Endothelial cell of umbilical vein (primary cell): ENCODE measurements around the gene IFITM5. TPM values are rescaled to one million over a fixed set of nuclear protein-coding genes. Genes with fewer than 3 reads are reported as not detected.

Experiments used
- BruUV-seq: library from RNA; stranded (reverse); fragments of 400-500 nt; replicated peaks from 2 replicates; lab custom pipeline; 2021; lab: Mats Ljungman, UMichigan
- CTCF ChIA-PET: fragments of 300-600, 350-600 bp; sonication (Branson Sonifier 250); formaldehyde crosslinking; loops from one replicate; lab custom pipeline; 2021; ENCODE audit warnings: antibody characterized with exemption, inconsistent platforms; lab: Charles Lee
- POLR2A ChIA-PET: fragments of 300-600, 350-600 bp; sonication (Branson Sonifier 250); formaldehyde crosslinking; loops from one replicate; lab custom pipeline; 2021; ENCODE audit warnings: antibody characterized with exemption, inconsistent platforms; lab: Charles Lee
- DNase-seq: peaks from one replicate; pipeline ENCODE4 v3.0.0-alpha.2; 2011; ENCODE audit warnings: low read depth, low spot score
- FAIRE-seq: peaks from 2 replicates; lab custom pipeline; 2011; peaks lifted over from hg19 to GRCh38; lab: Jason Lieb, UNC
- H2AFZ ChIP-seq: 2 replicates; pipeline ENCODE4 v1.6.0; 2012; ENCODE audit warnings: low read depth, low read length, control low read depth, inconsistent platforms
- H3K27ac ChIP-seq: 2 replicates; pipeline ENCODE4 v1.5.1; 2011; ENCODE audit warnings: low read depth, mild to moderate bottlenecking, control low read depth, low read length, moderate library complexity; ENCODE audit not compliant: insufficient read depth
- H3K27me3 ChIP-seq, 2 experiments: 2 replicates each; pipeline versions ENCODE4 v1.6.0 to v1.6.1; 2011; ENCODE audit warnings: low read length in 2 of 2, mixed read lengths in 1 of 2; ENCODE audit not compliant: control insufficient read depth in 2 of 2, insufficient read depth in 2 of 2
- H3K36me3 ChIP-seq, 2 experiments: 2 replicates in 1 of 2; 3 replicates in 1 of 2; pipeline ENCODE4 v1.5.1; 2011; ENCODE audit warnings: low read length in 2 of 2, mild to moderate bottlenecking in 1 of 2, moderate library complexity in 1 of 2; ENCODE audit not compliant: control insufficient read depth in 2 of 2, insufficient read depth in 2 of 2; ENCODE audit errors: extremely low read depth in 1 of 2
- H3K4me1 ChIP-seq: 3 replicates; pipeline ENCODE4 v1.5.1; 2011; ENCODE audit warnings: mild to moderate bottlenecking, low read length; ENCODE audit not compliant: control insufficient read depth, insufficient read depth; ENCODE audit errors: extremely low read depth
- H3K4me2 ChIP-seq: 2 replicates; pipeline ENCODE4 v1.6.1; 2011; ENCODE audit warnings: low read length, control low read depth, mixed read lengths; ENCODE audit not compliant: insufficient read depth
- H3K4me3 ChIP-seq, 3 experiments: fragments of 200-600 bp in 1 of 3; sonication (generic), shearing (Covaris generic) in 1 of 3; replicated peaks in 1 of 3; 2 replicates each; pipeline ENCODE4 v1.5.1; 2011 to 2016; ENCODE audit warnings: control low read depth in 3 of 3, low read length in 3 of 3, mild to moderate bottlenecking in 2 of 3, inconsistent platforms in 1 of 3, low read depth in 1 of 3, moderate library complexity in 1 of 3; ENCODE audit not compliant: insufficient read depth in 1 of 3
- H3K79me2 ChIP-seq: 2 replicates; pipeline ENCODE4 v1.6.0; 2012; ENCODE audit warnings: low read length, inconsistent platforms; ENCODE audit not compliant: control insufficient read depth, insufficient read depth
- H3K9ac ChIP-seq: replicated peaks from 2 replicates; pipeline ENCODE3; 2011; ENCODE audit warnings: low read length, control low read depth; ENCODE audit not compliant: insufficient read depth; ENCODE audit errors: extremely low read depth
- H3K9me1 ChIP-seq: replicated peaks from 3 replicates; pipeline ENCODE4 v1.6.0; 2011; ENCODE audit warnings: mild to moderate bottlenecking, low read length; ENCODE audit not compliant: control insufficient read depth, insufficient read depth; ENCODE audit errors: extremely low read depth
- H3K9me3 ChIP-seq: replicated peaks from 2 replicates; pipeline ENCODE4 v1.5.1; 2012; ENCODE audit warnings: low read length, inconsistent platforms; ENCODE audit not compliant: control insufficient read depth, insufficient read depth
- H4K20me1 ChIP-seq: replicated peaks from 2 replicates; pipeline ENCODE3; 2011; ENCODE audit warnings: mild to moderate bottlenecking, low read length; ENCODE audit not compliant: control insufficient read depth, insufficient read depth; ENCODE audit errors: extremely low read depth
- EZH2 ChIP-seq: IDR thresholded peaks from 2 replicates; pipeline ENCODE4 v1.6.1; 2012; ENCODE audit warnings: borderline replicate concordance, low read depth, mild to moderate bottlenecking, moderate library complexity, low read length, inconsistent platforms; ENCODE audit not compliant: severe bottlenecking
- FOS ChIP-seq: IDR thresholded peaks from 2 replicates; pipeline ENCODE4 v1.6.1; 2011; ENCODE audit warnings: mild to moderate bottlenecking, low read length, moderate library complexity, borderline replicate concordance; ENCODE audit not compliant: insufficient read depth
- GATA2 ChIP-seq: IDR thresholded peaks from 2 replicates; pipeline ENCODE4 v1.7.0; 2011; ENCODE audit warnings: low read depth, mild to moderate bottlenecking, moderate library complexity, mixed read lengths, low read length; ENCODE audit not compliant: insufficient read length, insufficient read depth
- MYC ChIP-seq: IDR thresholded peaks from one replicate; pipeline ENCODE4 v1.6.1; 2011; ENCODE audit warnings: mild to moderate bottlenecking, low read depth, low read length
- POLR2A ChIP-seq: IDR thresholded peaks from 2 replicates; pipeline ENCODE4 v1.6.1; 2012; ENCODE audit warnings: low read depth, mild to moderate bottlenecking, control low read depth, low read length
- POLR2AphosphoS5 ChIP-seq: IDR thresholded peaks from 2 replicates; pipeline ENCODE4 v1.6.1; 2012; ENCODE audit warnings: low read depth, mild to moderate bottlenecking, control low read depth, low read length, moderate library complexity; ENCODE audit not compliant: insufficient read depth
- dilution Hi-C: fragments of 300-500 bp; cut with MboI; formaldehyde crosslinking; loops from one replicate; pipeline ENCODE4 v1.15.0; 2019; ENCODE audit warnings: low sequenced_read_pairs; ENCODE audit not compliant: extremely low pct_ligation_motif_present
- intact Hi-C: fragments of 100-400 bp; cut with micrococcal nuclease; formaldehyde crosslinking; loops from one replicate; pipeline ENCODE4 v1.10.0; 2022
- polyA plus RNA-seq, 4 experiments: library from polyadenylated mRNA; depleted of rRNA in 3 of 4; stranded (reverse) in 3 of 4; unstranded in 1 of 4; fragments of >200 nt; gene quantifications; 2 replicates each; pipeline versions ENCODE4 v1.2.1 to v1.2.3, GENCODE V29; 2011 to 2012; ENCODE audit warnings: missing spikeins in 1 of 4
- total RNA-seq: library from RNA; stranded (reverse); gene quantifications from 2 replicates; pipeline ENCODE4 v1.2.3, GENCODE V29; 2021
- TF ChIP-seq, protein P1 (sequence below): IDR thresholded peaks from 2 replicates; pipeline ENCODE4 v1.6.1; 2011; ENCODE audit not compliant: insufficient read depth, insufficient read length
- TF ChIP-seq, protein P2 (sequence below), 2 donors: IDR thresholded peaks; 1 replicate in 1 of 2; 2 replicates in 1 of 2; pipeline ENCODE4 v1.5.1; 2011; ENCODE audit warnings: low read length in 2 of 2, mild to moderate bottlenecking in 2 of 2, moderate library complexity in 2 of 2, control low read depth in 1 of 2, inconsistent platforms in 1 of 2, low read depth in 1 of 2; ENCODE audit not compliant: insufficient read depth in 1 of 2; ENCODE audit errors: extremely low read depth in 1 of 2

Gene IFITM5
- total and polyA plus RNA-seq, 2 donors (not counting 3 experiments of a cell fraction or from before 2014, with no cell fraction given) = not detected

DNA sequence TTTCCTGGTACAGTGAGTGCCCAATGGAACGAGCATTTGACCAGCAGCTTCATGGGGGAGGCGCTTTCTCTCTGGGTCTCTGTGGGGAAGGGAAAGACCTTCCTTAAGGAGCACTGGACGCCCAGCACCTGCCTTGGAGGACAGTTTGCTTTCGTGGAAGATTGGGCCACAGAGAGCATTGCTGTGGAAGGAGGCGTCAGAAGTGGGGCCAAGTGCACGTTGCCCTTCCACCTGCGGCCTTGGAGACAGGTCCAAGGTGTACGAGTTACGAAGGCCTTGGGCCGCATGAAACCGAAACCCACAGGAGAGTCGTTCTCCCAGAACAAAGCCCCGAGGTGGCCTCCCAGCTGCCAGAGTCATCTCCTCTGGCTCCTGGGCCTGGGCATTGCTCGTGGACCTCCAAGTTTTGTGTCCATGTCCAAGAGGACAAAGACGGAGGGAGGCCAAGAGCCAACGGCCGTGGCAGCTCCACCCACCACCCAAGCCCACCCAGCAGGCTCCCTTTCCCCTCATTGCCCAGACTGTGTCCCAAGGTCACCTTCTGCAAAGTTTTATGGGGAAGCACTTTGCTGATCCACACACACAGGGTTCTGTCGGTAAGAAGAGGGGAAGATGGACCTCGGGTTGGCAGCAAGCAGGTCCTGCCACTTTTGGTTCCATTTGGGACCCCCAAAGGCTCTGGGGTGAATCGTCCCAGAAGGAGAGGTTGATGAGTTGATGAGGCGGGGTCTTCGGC is 27.0 kb downstream of the IFITM5 start:
- Histone ChIP-seq H2AFZ (no peak overlapping the region), H3K9me1 (no peaks in the 10 kb centered on the region), H3K27ac (no peak overlapping the region), H3K79me2 (no peaks in the 10 kb centered on the region), H3K9ac (no peak overlapping the region), H4K20me1 (no peaks in the 10 kb centered on the region), H3K27me3 (peaks cover 14 to 20% of the 10 kb centered on the region in 2 experiments), H3K4me3 (no peak overlapping the region), H3K4me1 (no peaks in the 10 kb centered on the region), H3K9me3 (no peaks in the 10 kb centered on the region), H3K4me2 (no peak overlapping the region), H3K36me3 (no peaks in the 10 kb centered on the region)
- POLR2A ChIA-PET = no interaction called here
- DNase-seq (no peak), FAIRE-seq (no peak)
- no TSS peak for BruUV-seq
- TF ChIP-seq MYC = no peak
- no peak for TF ChIP-seq EZH2
- no peak for TF ChIP-seq GATA2
- TF ChIP-seq POLR2A = no peak
- TF ChIP-seq, protein P1, sequence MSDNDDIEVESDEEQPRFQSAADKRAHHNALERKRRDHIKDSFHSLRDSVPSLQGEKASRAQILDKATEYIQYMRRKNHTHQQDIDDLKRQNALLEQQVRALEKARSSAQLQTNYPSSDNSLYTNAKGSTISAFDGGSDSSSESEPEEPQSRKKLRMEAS = no peak
- no peak for TF ChIP-seq FOS
- TF ChIP-seq, protein P2, sequence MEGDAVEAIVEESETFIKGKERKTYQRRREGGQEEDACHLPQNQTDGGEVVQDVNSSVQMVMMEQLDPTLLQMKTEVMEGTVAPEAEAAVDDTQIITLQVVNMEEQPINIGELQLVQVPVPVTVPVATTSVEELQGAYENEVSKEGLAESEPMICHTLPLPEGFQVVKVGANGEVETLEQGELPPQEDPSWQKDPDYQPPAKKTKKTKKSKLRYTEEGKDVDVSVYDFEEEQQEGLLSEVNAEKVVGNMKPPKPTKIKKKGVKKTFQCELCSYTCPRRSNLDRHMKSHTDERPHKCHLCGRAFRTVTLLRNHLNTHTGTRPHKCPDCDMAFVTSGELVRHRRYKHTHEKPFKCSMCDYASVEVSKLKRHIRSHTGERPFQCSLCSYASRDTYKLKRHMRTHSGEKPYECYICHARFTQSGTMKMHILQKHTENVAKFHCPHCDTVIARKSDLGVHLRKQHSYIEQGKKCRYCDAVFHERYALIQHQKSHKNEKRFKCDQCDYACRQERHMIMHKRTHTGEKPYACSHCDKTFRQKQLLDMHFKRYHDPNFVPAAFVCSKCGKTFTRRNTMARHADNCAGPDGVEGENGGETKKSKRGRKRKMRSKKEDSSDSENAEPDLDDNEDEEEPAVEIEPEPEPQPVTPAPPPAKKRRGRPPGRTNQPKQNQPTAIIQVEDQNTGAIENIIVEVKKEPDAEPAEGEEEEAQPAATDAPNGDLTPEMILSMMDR (IDR thresholded peaks at IDR 0.05; ENCODE audit: extremely low read depth in 1 of 2, insufficient read depth in 1 of 2, low read depth in 1 of 2, low read length in 2 of 2) = no peak
- no peak for TF ChIP-seq POLR2AphosphoS5
- intact Hi-C loops = no loop called here
- dilution Hi-C loops = no loop called here
- CTCF ChIA-PET = interaction anchor here (2.6 kb wide), 1 partner anchor 22 kb away, joined by 10 read pairs; no protein-coding TSS in a partner anchor
